Right atrium auricular region (tissue), 2 donors: ENCODE results near the gene GPC2. TPM values are rescaled to one million over a fixed set of nuclear protein-coding genes. Genes with fewer than 3 reads are reported as not detected.
A peak's percentile ranks its signal among the peaks of the same experiment; 100 is the strongest.

ENCODE experiments used
- DNase-seq: peaks from one replicate; pipeline ENCODE4 v3.0.0-alpha.2; 2019; ENCODE audit warnings: low spot score
- H3K27ac ChIP-seq, 2 donors: fragments of 200-600 bp; sonication (generic); 1 replicate in 1 of 2; 2 replicates in 1 of 2; pipeline ENCODE4 v1.5.1; 2016 to 2019
- H3K27me3 ChIP-seq, 2 donors: fragments of 200-600 bp; sonication (generic); one replicate each; pipeline versions ENCODE4 v1.5.1 to v1.6.0; 2017 to 2019
- H3K36me3 ChIP-seq: fragments of 200-600 bp; sonication (generic); one replicate; pipeline ENCODE4 v1.5.1; 2016
- H3K4me1 ChIP-seq, 2 donors: fragments of 200-600 bp; sonication (generic); one replicate each; pipeline versions ENCODE4 v1.5.1 to v1.6.0; 2017 to 2019
- H3K4me3 ChIP-seq, 2 donors: fragments of 200-600 bp; sonication (generic); 1 replicate in 1 of 2; 2 replicates in 1 of 2; pipeline ENCODE4 v1.5.1; 2017 to 2019; ENCODE audit warnings: mild to moderate bottlenecking in 1 of 2, moderate library complexity in 1 of 2
- H3K9me3 ChIP-seq, 2 donors: fragments of 200-600 bp; sonication (generic); one replicate each; pipeline ENCODE4 v1.5.1; 2019
- CTCF ChIP-seq, 2 donors: fragments of 200-600 bp; sonication (generic); IDR thresholded peaks; one replicate each; pipeline ENCODE4 v1.5.1; 2019; ENCODE audit warnings: antibody characterized with exemption in 2 of 2
- total RNA-seq, 2 donors: library from RNA; depleted of rRNA; stranded (reverse); fragments of >200 nt; gene quantifications; one replicate each; pipeline ENCODE4 v1.1.0, GENCODE V29; 2016

Gene GPC2
- total RNA-seq, 2 donors from 2014 or later, result 0.12 TPM; not detected in 1

DNA sequence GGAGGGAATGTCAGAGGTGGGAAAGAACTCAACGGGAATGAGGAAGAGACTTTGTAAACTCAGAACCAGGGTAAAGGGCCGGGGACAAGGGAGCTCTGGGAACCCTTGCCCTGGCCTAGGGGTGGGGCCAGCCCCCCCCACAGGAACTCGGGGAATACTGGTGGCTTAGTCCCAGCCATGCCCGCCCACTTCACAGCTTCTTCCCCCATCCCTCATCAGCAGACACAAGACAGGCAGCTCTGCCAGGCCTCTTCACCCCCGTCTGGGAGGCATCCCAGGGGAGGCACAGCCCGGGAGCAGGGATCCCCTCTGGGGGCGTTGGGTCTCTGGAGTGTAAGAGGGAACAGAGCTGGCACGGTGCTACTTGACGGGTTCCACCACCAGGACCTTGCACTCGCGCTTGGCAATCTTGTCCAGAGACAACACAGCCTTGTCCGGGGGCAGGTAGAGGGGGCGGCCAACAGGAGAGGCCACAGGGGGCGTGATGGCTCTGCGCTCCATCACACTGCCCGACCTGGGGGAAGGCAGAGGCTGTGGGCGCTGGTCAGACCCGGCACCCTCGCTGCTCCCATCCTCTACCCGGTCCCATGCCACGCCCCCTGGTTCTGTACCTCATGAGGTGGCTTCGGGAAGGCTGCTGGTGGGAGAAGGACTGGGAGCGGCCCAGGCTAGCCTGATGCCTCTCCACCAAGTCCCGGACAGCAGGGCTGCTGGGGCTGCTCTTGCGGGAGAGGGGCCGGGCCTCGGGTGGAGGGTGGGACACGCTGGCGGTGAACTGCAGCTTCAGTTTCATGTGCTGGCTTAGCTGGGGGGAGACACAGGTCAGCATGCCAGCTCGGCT, 22.3 kb downstream of the GPC2 start:
- Histone ChIP-seq H3K27ac (no peak overlapping the region), H3K9me3 (no peaks in the 10 kb centered on the region), H3K4me3 (no peak overlapping the region), H3K36me3 (peaks cover 33% of the 10 kb centered on the region), H3K4me1 (peaks cover 0 to 26% of the 10 kb centered on the region in 2 donors), H3K27me3 (no peaks in the 10 kb centered on the region)
- DNase-seq, result no peak
- TF ChIP-seq CTCF (IDR thresholded peaks at IDR 0.05), result no peak

- no peak overlapping the region for H3K27ac ChIP-seq
- no peak for TF ChIP-seq CTCF (IDR thresholded peaks at IDR 0.05)
- H3K4me1 ChIP-seq, result peaks cover 0 to 30% of the 10 kb centered on the region in 2 donors
- H3K36me3 ChIP-seq, result peaks cover 33% of the 10 kb centered on the region
- no peak for DNase-seq
- H3K27me3 ChIP-seq, result no peaks in the 10 kb centered on the region
- no peak overlapping the region for H3K4me3 ChIP-seq
- H3K9me3 ChIP-seq, result no peaks in the 10 kb centered on the region
Observed at GRCh38 chr7:100153708-100154535, 23.3 kb downstream of the GPC2 start.

DNA sequence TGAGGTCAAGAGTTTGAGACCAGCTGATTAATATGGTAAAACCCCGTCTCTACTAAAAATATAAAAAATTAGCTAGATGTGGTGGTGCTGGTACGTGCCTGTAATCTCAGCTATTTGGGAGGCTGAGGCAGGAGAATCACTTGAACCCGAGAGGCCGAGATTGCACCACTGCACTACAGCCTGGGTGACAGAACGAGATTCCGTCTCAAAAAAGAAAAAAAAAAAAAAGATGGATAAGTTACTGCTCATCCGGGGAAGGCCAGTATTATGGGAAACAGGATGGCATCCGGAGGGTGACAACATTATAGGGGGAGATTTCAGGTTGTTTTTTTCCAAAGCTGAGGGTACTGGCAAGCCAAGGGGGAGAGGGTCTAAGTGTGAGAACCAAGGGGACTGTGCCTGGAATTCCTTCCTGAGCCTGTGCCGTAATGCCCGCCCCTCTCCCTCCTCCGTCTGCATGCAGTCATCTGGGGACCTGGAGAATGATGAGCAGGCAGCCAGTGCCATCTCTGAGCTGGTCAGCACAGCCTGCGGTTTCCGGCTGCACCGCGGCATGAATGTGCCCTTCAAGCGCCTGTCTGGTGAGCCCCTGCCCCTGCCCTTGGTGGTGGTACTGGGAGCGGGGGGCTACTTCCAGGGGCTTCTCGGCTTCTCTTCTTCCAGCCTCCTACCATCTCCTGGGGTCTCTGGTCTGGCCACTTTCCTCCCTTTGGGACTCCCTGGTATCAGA, 24.1 kb downstream of the GPC2 start:
- Histone ChIP-seq H3K27ac (no peak overlapping the region), H3K4me1 (peaks cover 0 to 29% of the 10 kb centered on the region in 2 donors), H3K4me3 (no peak overlapping the region), H3K36me3 (peaks cover 33% of the 10 kb centered on the region), H3K27me3 (no peaks in the 10 kb centered on the region), H3K9me3 (no peaks in the 10 kb centered on the region)
- no peak for TF ChIP-seq CTCF (IDR thresholded peaks at IDR 0.05)
- DNase-seq, result no peak

DNA sequence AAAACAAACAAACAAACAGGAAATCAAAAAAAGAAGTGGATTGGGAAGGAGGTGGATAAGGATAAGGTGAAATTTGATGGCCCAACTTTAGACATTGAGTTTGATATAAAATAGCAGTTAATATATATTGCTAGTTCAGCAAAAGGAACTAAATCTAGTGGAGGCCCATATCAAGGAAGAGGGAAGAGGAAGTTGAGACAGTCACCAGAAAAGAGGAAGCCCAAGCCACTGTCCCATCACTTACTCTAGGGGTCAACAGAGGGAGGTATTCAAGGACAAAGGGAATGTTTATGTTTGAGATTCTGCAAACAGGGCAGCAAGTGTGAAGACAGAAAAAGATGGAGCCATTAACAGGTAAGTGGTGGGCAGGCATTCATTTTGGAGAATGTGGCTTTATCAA, 24.8 kb downstream of the GPC2 start:
- TF ChIP-seq CTCF (IDR thresholded peaks at IDR 0.05), result no peak
- no peak for DNase-seq
- no peak overlapping the region for H3K27ac ChIP-seq
- no peak overlapping the region for H3K4me3 ChIP-seq
- no peaks in the 10 kb centered on the region for H3K9me3 ChIP-seq
- no peaks in the 10 kb centered on the region for H3K27me3 ChIP-seq
- peaks cover 0 to 24% of the 10 kb centered on the region in 2 donors for H3K4me1 ChIP-seq
- H3K36me3 ChIP-seq, result peaks cover 33% of the 10 kb centered on the region

DNA sequence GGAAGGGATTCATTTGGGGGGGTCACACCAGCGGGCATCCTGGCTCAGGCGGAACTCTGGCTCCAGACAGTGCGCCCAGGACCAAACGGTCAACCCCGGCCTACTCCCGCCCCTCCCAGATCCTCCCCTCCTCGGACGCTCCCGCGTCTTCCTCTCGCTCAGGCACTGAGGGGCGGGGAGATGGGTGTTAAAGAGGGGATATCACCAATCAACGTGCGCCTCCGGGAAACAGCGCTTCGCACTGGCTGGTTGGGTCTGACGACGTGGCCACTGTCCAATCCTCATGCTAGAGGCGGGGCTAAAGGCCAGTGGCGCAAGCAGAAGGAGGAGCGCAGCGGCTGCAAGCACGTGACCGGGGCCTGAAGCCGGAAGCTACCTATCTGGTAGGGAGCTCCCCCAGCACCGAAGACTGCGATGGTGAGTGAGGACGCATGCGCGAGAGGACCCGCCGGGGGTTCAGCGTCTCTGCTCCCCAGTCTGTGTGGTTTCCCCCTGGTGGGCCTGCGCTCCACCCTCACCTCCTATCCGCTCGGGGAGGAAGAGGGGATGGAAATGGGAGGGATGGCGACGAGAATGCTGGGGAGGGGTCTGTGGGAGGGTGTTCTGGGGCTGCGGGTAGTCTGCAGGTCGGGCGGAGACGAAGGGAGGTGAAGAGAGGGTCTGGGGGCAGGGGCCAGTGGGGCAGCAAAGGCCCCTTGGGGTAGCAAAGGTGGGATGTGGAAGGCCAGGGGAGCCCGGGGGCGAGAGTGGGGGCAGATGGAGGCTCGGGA, 28.4 kb downstream of the GPC2 start, which contains the start of gene LAMTOR4:
Gene LAMTOR4, plus strand, starts transcription at position 360 of the 770 bp plus-strand sequence. Its CDS starts 55 bp downstream, at position 415.
- TF ChIP-seq CTCF (IDR thresholded peaks at IDR 0.05), result no peak
- peaks cover 0 to 16% of the 10 kb centered on the region in 2 donors for H3K4me1 ChIP-seq
- DNase-seq, result peak; percentile 100

More for the DNA sequence above, 28.4 kb downstream of the GPC2 start, which contains the start of gene LAMTOR4:
- peaks cover 3% of the 10 kb centered on the region for H3K36me3 ChIP-seq
- peak within 1 kb of the TSS; percentile 59 to 93 for H3K4me3 ChIP-seq
- no peaks in the 10 kb centered on the region for H3K9me3 ChIP-seq
- H3K27ac ChIP-seq, result peak within 1 kb of the TSS; percentile 81 to 92
- H3K27me3 ChIP-seq, result no peaks in the 10 kb centered on the region
